Activated CD4-positive, alpha-beta T cell treated with anti-CD3 and anti-CD28 coated beads, Interleukin-2, amount 10 ng/mL, durations not matched to agents 7 days and 5 days (primary cell): ENCODE results near the gene VMP1. TPM values are rescaled to one million over a fixed set of nuclear protein-coding genes. Genes with fewer than 3 reads are reported as not detected.

Source experiments
- CTCF ChIA-PET: fragments of 350-600 bp; sonication (Branson Sonifier 250); formaldehyde crosslinking; loops from one replicate; lab custom pipeline; 2021; ENCODE audit warnings: antibody characterized with exemption; lab: Charles Lee
- POLR2A ChIA-PET: fragments of 350-600 bp; sonication (Branson Sonifier 250); formaldehyde crosslinking; loops from one replicate; lab custom pipeline; 2021; ENCODE audit warnings: antibody characterized with exemption; lab: Charles Lee
- DNase-seq: peaks from one replicate; pipeline ENCODE4 v3.0.0-alpha.2; 2020
- H3K27ac Mint-ChIP-seq: one replicate; pipeline ENCODE4 v1.8.0; 2021; ENCODE audit warnings: mild to moderate bottlenecking, moderate library complexity, mixed read lengths
- H3K27me3 Mint-ChIP-seq: one replicate; pipeline ENCODE4 v1.8.0; 2021; ENCODE audit warnings: mixed read lengths
- H3K36me3 Mint-ChIP-seq: one replicate; pipeline ENCODE4 v1.8.0; 2021; ENCODE audit warnings: low read depth, mixed read lengths
- H3K4me1 Mint-ChIP-seq: one replicate; pipeline ENCODE4 v1.8.0; 2021; ENCODE audit warnings: mixed read lengths
- H3K4me3 Mint-ChIP-seq: one replicate; pipeline ENCODE4 v1.8.0; 2021; ENCODE audit warnings: mild to moderate bottlenecking, moderate library complexity, mixed read lengths
- H3K9me3 Mint-ChIP-seq: one replicate; pipeline ENCODE4 v1.8.0; 2021; ENCODE audit warnings: mixed read lengths
- total RNA-seq, 2 experiments: library from RNA; stranded (reverse); gene quantifications; one replicate each; pipeline ENCODE4 v1.2.3, GENCODE V29; 2021

Gene VMP1
- total RNA-seq, 2 experiments from 2014 or later = 194 to 213 TPM

GRCh38 chr17:59714255-59714654, 6.8 kb downstream of the VMP1 start:
- Mint-ChIP-seq H3K27me3 (no peaks in the 10 kb centered on the region), H3K36me3 (no peaks in the 10 kb centered on the region), H3K4me1 (peaks cover 25% of the 10 kb centered on the region), H3K27ac (no peak overlapping the region), H3K4me3 (no peak overlapping the region), H3K9me3 (no peaks in the 10 kb centered on the region)
- no peak for DNase-seq
- POLR2A ChIA-PET = no interaction called here
- CTCF ChIA-PET = interaction anchor here (0.7 kb wide), 1 partner anchor 43 kb away, joined by 5 read pairs; no protein-coding TSS in a partner anchor

GRCh38 chr17:59716427-59716826, 9.0 kb downstream of the VMP1 start:
- no peak overlapping the region for H3K4me3 Mint-ChIP-seq
- ChIA-PET CTCF (no interaction called here), POLR2A (no interaction called here)
- H3K36me3 Mint-ChIP-seq = no peaks in the 10 kb centered on the region
- no peaks in the 10 kb centered on the region for H3K9me3 Mint-ChIP-seq
- peaks cover 17% of the 10 kb centered on the region for H3K4me1 Mint-ChIP-seq
- H3K27ac Mint-ChIP-seq = no peak overlapping the region
- H3K27me3 Mint-ChIP-seq = no peaks in the 10 kb centered on the region
- DNase-seq = no peak

DNA sequence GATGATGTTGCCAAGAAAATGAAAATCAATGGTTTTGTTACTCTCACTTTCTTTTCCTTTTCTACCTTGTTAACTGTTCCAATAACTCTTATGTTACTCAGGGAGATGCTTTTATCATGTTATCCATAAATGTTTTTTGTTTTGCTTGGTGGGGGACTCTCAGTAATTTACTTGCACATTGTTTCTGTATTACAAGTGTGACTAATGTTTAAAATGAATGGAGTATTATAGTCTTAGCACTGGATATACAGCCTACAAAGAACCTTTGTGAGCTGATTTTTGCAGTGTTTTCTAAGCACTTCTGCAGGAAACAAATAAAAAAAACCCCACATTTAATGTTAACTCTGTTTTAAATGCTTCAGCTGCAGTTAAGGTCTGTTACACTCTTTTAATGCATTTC, 12.1 kb downstream of the VMP1 start:
- peaks cover 15% of the 10 kb centered on the region for H3K4me1 Mint-ChIP-seq
- H3K36me3 Mint-ChIP-seq = peaks cover 5% of the 10 kb centered on the region
- POLR2A ChIA-PET = no interaction called here
- H3K9me3 Mint-ChIP-seq = no peaks in the 10 kb centered on the region
- CTCF ChIA-PET = interaction anchor here (1.0 kb wide), 1 partner anchor 12 kb away, joined by 3 read pairs; the partner anchor contains the start of genes PTRH2 and VMP1
- H3K27me3 Mint-ChIP-seq = no peaks in the 10 kb centered on the region
- no peak overlapping the region for H3K27ac Mint-ChIP-seq
- no peak for DNase-seq
- H3K4me3 Mint-ChIP-seq = no peak overlapping the region

DNA sequence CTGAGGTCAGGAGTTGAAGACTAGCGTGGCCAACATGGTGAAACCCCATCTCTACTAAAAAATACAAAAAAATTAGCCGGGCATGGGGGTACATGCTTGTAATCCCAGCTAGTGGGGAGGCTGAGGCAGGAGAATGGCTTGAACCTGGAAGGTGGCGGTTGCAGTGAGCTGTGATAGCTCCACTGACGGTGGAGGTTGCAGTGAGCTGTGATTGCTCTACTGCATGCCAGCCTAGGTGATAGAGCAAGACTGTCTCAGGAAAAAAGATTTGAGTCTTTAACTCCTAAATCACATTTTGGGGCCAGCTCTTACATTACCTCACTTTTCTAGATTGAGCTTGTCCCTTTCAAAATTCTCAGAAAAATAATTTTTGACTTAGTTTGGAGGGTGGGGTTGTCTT, 15.2 kb downstream of the VMP1 start:
- Mint-ChIP-seq H3K36me3 (peaks cover 5% of the 10 kb centered on the region), H3K4me3 (no peak overlapping the region), H3K27ac (no peak overlapping the region), H3K4me1 (peaks cover 10% of the 10 kb centered on the region), H3K9me3 (no peaks in the 10 kb centered on the region), H3K27me3 (no peaks in the 10 kb centered on the region)
- DNase-seq = no peak
- ChIA-PET POLR2A (no interaction called here), CTCF (no interaction called here)

DNA sequence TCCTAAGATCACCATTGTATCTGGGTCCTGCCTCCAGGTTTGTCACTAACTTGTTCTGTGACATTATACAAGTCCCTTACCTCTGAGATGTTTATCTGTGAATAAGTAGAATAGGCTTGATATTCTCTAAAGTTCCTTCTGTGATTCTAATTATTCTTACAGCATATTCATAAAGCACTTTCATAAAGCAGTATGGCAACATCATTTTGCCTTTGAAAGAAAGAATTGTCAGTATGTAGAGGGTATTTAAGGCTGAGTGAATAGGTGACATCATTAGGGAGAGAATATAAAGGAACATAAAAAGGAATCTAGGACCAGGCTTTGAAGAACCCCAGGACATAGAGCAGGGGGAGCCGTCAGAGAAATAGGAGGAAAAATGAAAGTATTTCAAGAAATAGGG, 15.6 kb downstream of the VMP1 start:
- ChIA-PET POLR2A (no interaction called here), CTCF (no interaction called here)
- Mint-ChIP-seq H3K4me1 (peaks cover 10% of the 10 kb centered on the region), H3K4me3 (no peak overlapping the region), H3K27me3 (no peaks in the 10 kb centered on the region), H3K9me3 (no peaks in the 10 kb centered on the region), H3K36me3 (peaks cover 5% of the 10 kb centered on the region), H3K27ac (no peak overlapping the region)
- DNase-seq = no peak

DNA sequence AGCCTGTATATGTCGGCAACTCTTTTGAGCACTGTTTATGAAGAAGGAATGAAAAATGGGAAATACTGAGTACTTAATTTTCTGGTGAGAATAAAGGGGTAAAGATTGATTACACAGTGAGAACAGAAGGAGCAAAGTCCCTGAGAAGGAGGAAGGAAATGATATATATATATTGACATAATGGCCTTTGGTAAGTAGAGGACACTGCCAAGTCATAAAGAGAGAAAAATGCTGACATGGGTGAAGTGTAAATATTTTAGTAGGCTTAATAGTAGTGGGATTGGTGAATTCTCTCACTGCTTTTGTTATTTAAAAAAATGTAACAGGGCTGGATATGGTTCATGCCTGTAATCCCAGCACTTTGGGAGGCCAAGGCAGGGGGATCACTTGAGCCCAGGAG, 16.2 kb downstream of the VMP1 start:
- no peaks in the 10 kb centered on the region for H3K9me3 Mint-ChIP-seq
- no peak overlapping the region for H3K27ac Mint-ChIP-seq
- H3K4me3 Mint-ChIP-seq = no peak overlapping the region
- H3K36me3 Mint-ChIP-seq = peaks cover 5% of the 10 kb centered on the region
- ChIA-PET POLR2A (no interaction called here), CTCF (no interaction called here)
- DNase-seq = no peak
- no peaks in the 10 kb centered on the region for H3K27me3 Mint-ChIP-seq
- peaks cover 8% of the 10 kb centered on the region for H3K4me1 Mint-ChIP-seq

DNA sequence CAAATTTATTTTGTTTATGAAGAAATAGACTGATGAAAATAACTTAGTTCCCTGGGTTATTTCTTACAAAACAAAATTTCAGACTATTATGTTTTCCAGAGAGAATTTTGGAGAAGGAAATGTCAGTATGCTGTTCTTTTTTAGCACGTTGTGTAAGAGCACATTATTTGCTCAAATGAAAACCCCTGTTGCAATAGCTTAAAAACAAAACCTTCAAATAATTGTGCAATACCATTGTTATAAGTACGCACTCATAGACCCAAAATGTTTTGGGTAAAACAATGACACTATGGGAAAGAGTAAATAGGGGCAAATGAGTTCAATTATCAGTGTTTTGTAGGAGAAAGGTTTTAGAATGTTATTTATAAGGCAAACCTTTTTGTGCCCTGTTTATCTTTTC, 18.2 kb downstream of the VMP1 start:
- Mint-ChIP-seq H3K36me3 (peaks cover 5% of the 10 kb centered on the region), H3K27ac (no peak overlapping the region), H3K4me1 (peaks cover 15% of the 10 kb centered on the region), H3K4me3 (no peak overlapping the region), H3K9me3 (no peaks in the 10 kb centered on the region), H3K27me3 (no peaks in the 10 kb centered on the region)
- ChIA-PET CTCF (interaction anchor here (0.6 to 1.3 kb wide), 2 partner anchors 19 to 373 kb away, joined by 3 to 4 read pairs; no protein-coding TSS in a partner anchor), POLR2A (interaction anchor here (0.6 kb wide), 1 partner anchor 21 kb away, joined by 4 read pairs; no protein-coding TSS in a partner anchor)
- DNase-seq = no peak

- Mint-ChIP-seq H3K27me3 (no peaks in the 10 kb centered on the region), H3K9me3 (no peaks in the 10 kb centered on the region), H3K36me3 (peaks cover 5% of the 10 kb centered on the region), H3K27ac (no peak overlapping the region), H3K4me3 (no peak overlapping the region), H3K4me1 (peaks cover 15% of the 10 kb centered on the region)
- POLR2A ChIA-PET = no interaction called here
- DNase-seq = no peak
- CTCF ChIA-PET = interaction anchor here (1.3 kb wide), 1 partner anchor 125 kb away, joined by 3 read pairs; no protein-coding TSS in a partner anchor
These were observed 20.5 kb downstream of the VMP1 start for GRCh38 chr17:59727817-59728533.

DNA sequence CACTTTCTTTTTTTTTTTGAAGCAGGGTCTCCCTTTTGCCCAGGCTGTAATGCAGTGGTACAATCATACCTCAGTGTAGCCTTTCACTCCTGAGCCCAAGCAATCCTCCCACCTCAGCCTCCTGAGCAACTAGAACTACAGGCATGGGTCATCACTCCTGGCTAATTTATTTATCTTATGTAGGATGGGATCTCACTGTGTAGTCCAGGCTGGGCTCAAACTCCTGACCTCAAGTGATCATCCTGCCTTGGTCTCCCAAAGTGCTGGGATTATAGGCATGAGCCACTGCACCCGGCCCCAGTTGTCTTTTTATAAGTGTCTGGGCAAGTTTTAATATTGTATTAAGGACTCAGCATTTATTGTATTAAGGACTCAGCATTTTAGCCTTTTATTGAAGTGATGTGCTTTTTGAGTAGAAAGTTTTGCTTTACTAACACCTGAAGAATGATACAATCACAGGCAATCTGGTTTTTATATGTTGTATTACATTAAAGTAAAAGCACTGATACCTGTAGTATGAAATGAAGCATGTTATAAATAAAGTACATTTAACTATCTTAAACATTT, 22.9 kb downstream of the VMP1 start:
- no peak overlapping the region for H3K27ac Mint-ChIP-seq
- H3K4me1 Mint-ChIP-seq = peaks cover 11% of the 10 kb centered on the region
- ChIA-PET POLR2A (no interaction called here), CTCF (no interaction called here)
- no peaks in the 10 kb centered on the region for H3K27me3 Mint-ChIP-seq
- no peak for DNase-seq
- H3K4me3 Mint-ChIP-seq = no peak overlapping the region
- H3K36me3 Mint-ChIP-seq = no peaks in the 10 kb centered on the region
- no peaks in the 10 kb centered on the region for H3K9me3 Mint-ChIP-seq

DNA sequence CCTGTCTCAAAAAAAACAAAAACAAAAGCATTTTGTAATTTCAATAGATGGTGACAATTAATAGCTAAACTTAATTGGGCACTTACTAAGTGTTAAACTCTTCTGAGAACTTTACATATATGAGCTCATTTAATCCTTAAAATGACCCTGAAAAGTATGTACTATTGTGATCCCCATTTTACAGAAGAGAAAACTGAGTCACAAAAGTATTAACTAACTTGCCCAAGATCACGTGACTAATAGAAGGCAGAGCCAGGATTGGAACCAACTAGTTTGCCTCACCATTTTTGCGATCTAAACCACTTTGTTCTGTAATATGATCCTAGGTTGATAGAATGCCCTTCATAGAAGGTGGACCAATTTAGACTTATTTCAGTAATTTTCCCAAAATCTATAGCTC, 26.2 kb downstream of the VMP1 start:
- H3K4me3 Mint-ChIP-seq = no peak overlapping the region
- no peak for DNase-seq
- ChIA-PET POLR2A (no interaction called here), CTCF (no interaction called here)
- H3K9me3 Mint-ChIP-seq = no peaks in the 10 kb centered on the region
- H3K4me1 Mint-ChIP-seq = peaks cover 11% of the 10 kb centered on the region
- no peaks in the 10 kb centered on the region for H3K27me3 Mint-ChIP-seq
- no peaks in the 10 kb centered on the region for H3K36me3 Mint-ChIP-seq
- H3K27ac Mint-ChIP-seq = no peak overlapping the region

DNA sequence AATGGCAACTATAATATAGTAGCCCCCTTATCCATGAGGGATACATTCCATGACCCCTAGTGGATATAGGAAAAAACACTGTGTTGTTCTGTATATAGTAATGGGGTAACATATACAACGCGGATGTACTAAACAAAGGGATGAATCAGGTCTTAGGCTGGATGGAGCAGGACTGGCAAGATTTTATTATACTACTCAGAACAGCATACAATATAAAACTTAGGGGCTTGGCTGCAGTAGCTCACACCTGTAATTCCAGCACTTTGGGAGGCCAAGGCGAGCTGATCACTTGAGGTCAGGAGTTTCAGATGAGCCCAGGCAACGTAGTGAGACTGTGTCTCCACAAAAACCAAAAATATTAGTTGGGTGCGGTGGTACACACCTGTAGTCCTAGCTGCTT, 26.8 kb downstream of the VMP1 start:
- no peak overlapping the region for H3K4me3 Mint-ChIP-seq
- H3K4me1 Mint-ChIP-seq = peaks cover 11% of the 10 kb centered on the region
- ChIA-PET POLR2A (no interaction called here), CTCF (no interaction called here)
- no peaks in the 10 kb centered on the region for H3K36me3 Mint-ChIP-seq
- no peaks in the 10 kb centered on the region for H3K27me3 Mint-ChIP-seq
- no peak for DNase-seq
- H3K27ac Mint-ChIP-seq = no peak overlapping the region
- H3K9me3 Mint-ChIP-seq = no peaks in the 10 kb centered on the region

- CTCF ChIA-PET = interaction anchor here (0.6 to 1.1 kb wide), 3 partner anchors 12 to 151 kb away, joined by 3 to 4 read pairs (median 4); no protein-coding TSS in a partner anchor
- no peak overlapping the region for H3K4me3 Mint-ChIP-seq
- H3K27ac Mint-ChIP-seq = no peak overlapping the region
- H3K27me3 Mint-ChIP-seq = no peaks in the 10 kb centered on the region
- POLR2A ChIA-PET = no interaction called here
- H3K4me1 Mint-ChIP-seq = no peaks in the 10 kb centered on the region
- DNase-seq = no peak
- H3K36me3 Mint-ChIP-seq = peaks cover 2% of the 10 kb centered on the region
- H3K9me3 Mint-ChIP-seq = no peaks in the 10 kb centered on the region
These were observed 29.9 kb downstream of the VMP1 start for GRCh38 chr17:59737324-59737723.

DNA sequence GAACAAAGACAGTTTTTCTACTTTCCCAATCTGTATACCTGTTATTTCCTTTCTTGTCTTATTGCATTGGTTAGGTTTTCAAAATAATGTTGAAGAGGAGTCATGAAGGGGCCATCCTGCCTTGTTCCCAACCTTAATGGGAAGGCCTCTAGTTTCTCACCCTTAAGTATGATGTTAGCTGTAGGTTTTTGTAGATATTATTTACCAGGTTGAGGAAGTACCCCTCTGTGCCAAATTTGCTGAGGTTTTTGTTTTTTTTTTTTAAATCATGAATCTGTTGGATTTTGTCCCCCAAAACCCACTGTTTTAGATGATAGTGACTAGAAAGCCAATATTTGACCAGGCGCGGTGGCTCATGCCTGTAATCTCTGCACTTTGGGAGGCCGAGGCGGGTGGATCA, 36.4 kb downstream of the VMP1 start:
- no peak overlapping the region for H3K27ac Mint-ChIP-seq
- POLR2A ChIA-PET = no interaction called here
- H3K36me3 Mint-ChIP-seq = peaks cover 22% of the 10 kb centered on the region

More for the DNA sequence above, 36.4 kb downstream of the VMP1 start:
- Mint-ChIP-seq H3K9me3 (peaks cover 7% of the 10 kb centered on the region), H3K27me3 (no peaks in the 10 kb centered on the region), H3K4me3 (no peak overlapping the region), H3K4me1 (peaks cover 14% of the 10 kb centered on the region)
- CTCF ChIA-PET = no interaction called here
- no peak for DNase-seq
